HEK293 (cell line): ENCODE data around the gene NEURL1.

ENCODE experiments used
- CTCF ChIA-PET: fragments of 350-600 bp; formaldehyde crosslinking; extraction: SDS; loops from one replicate; lab custom pipeline; 2021; ENCODE audit warnings: antibody characterized with exemption; lab: Yijun Ruan, JAX
- POLR2A ChIA-PET: fragments of 300-600 bp; formaldehyde crosslinking; extraction: SDS; loops from one replicate; lab custom pipeline; 2020; ENCODE audit warnings: antibody characterized with exemption, inconsistent platforms; lab: Yijun Ruan, JAX
- H3K27ac ChIP-seq: fragments of 200-500 bp; sonication (Bioruptor generic); 2 replicates; pipeline ENCODE4 v1.5.1; 2014; ENCODE audit warnings: low read depth, low read length, control low read depth, inconsistent platforms; ENCODE audit errors: extremely low read depth
- H3K36me3 ChIP-seq, 2 experiments: fragments of 200-500 bp in 1 of 2; sonication (Bioruptor generic) in 1 of 2; 1 replicate in 1 of 2; 2 replicates in 1 of 2; pipeline ENCODE4 v1.5.1; 2014 to 2017; ENCODE audit warnings: inconsistent platforms in 2 of 2, low read length in 2 of 2; ENCODE audit not compliant: control insufficient read depth in 2 of 2, insufficient read depth in 1 of 2
- H3K4me1 ChIP-seq: fragments of 200-500 bp; sonication (Bioruptor generic); 2 replicates; pipeline ENCODE4 v1.5.1; 2014; ENCODE audit warnings: mild to moderate bottlenecking, low read length, inconsistent platforms; ENCODE audit not compliant: control insufficient read depth, insufficient read depth
- H3K4me3 ChIP-seq: 2 replicates; pipeline ENCODE4 v1.5.1; 2011; ENCODE audit warnings: low read depth, mild to moderate bottlenecking, control low read depth, low read length, moderate library complexity
- H3K9me3 ChIP-seq: fragments of 200-500 bp; sonication (Bioruptor generic); 2 replicates; pipeline ENCODE4 v1.5.1; 2014; ENCODE audit warnings: low read depth, low read length, inconsistent platforms; ENCODE audit not compliant: control insufficient read depth, insufficient read depth
- ATF2 ChIP-seq: fragments of 450-650 bp; formaldehyde crosslinking; IDR thresholded peaks from 2 replicates; pipeline ENCODE4 v1.5.1; 2016; ENCODE audit warnings: missing biosample characterization, missing genetic modification characterization, low read depth
- HOXD13 ChIP-seq: sonication (generic); formaldehyde crosslinking; IDR thresholded peaks from 2 replicates; pipeline ENCODE4 v1.8.0; 2022; ENCODE audit warnings: missing genetic modification reagents, borderline replicate concordance
- KLF16 ChIP-seq: fragments of 450-650 bp; formaldehyde crosslinking; IDR thresholded peaks from 2 replicates; pipeline ENCODE4 v1.5.1; 2017; ENCODE audit warnings: missing biosample characterization, missing genetic modification characterization
- PRDM4 ChIP-seq: fragments of 450-650 bp; formaldehyde crosslinking; IDR thresholded peaks from 2 replicates; pipeline ENCODE4 v1.5.1; 2017; ENCODE audit warnings: missing biosample characterization, missing genetic modification characterization
- ZBTB26 ChIP-seq: fragments of 450-650 bp; formaldehyde crosslinking; optimal IDR thresholded peaks from 2 replicates; pipeline ENCODE3; 2016; ENCODE audit warnings: missing biosample characterization, mild to moderate bottlenecking, missing genetic modification characterization
- ZFHX2 ChIP-seq: fragments of 450-650 bp; formaldehyde crosslinking; conservative IDR thresholded peaks from 2 replicates; pipeline ENCODE4 v1.5.1; 2016; ENCODE audit warnings: missing biosample characterization, missing genetic modification characterization
- ZFP3 ChIP-seq: fragments of 450-650 bp; formaldehyde crosslinking; IDR thresholded peaks from 2 replicates; pipeline ENCODE4 v1.5.1; 2016; ENCODE audit warnings: low read depth, missing biosample characterization, missing genetic modification characterization
- ZNF133 ChIP-seq: fragments of 450-650 bp; formaldehyde crosslinking; IDR thresholded peaks from 2 replicates; pipeline ENCODE4 v1.5.1; 2016; ENCODE audit warnings: missing biosample characterization, missing genetic modification characterization
- ZNF18 ChIP-seq: fragments of 450-650 bp; formaldehyde crosslinking; IDR thresholded peaks from 2 replicates; pipeline ENCODE4 v1.5.1; 2016; ENCODE audit warnings: missing biosample characterization, missing genetic modification characterization
- ZNF214 ChIP-seq: fragments of 450-650 bp; formaldehyde crosslinking; IDR thresholded peaks from 2 replicates; pipeline ENCODE4 v1.5.1; 2017; ENCODE audit warnings: missing biosample characterization, mild to moderate bottlenecking, missing genetic modification characterization, borderline replicate concordance
- ZNF23 ChIP-seq: fragments of 450-650 bp; formaldehyde crosslinking; IDR thresholded peaks from 2 replicates; pipeline ENCODE4 v1.5.1; 2016; ENCODE audit warnings: missing biosample characterization, missing genetic modification characterization, borderline replicate concordance
- ZNF274 ChIP-seq, 2 experiments: fragments of 200-500 bp in 1 of 2; fragments of 450-650 bp in 1 of 2; sonication (Bioruptor generic) in 1 of 2; formaldehyde crosslinking in 1 of 2; IDR thresholded peaks; 2 replicates each; pipeline versions ENCODE4 v1.5.1 to v1.6.1; 2014 to 2016; ENCODE audit warnings: borderline replicate concordance in 1 of 2, inconsistent platforms in 1 of 2, low read length in 1 of 2, missing biosample characterization in 1 of 2, missing genetic modification characterization in 1 of 2
- ZNF501 ChIP-seq: fragments of 450-650 bp; formaldehyde crosslinking; IDR thresholded peaks from 2 replicates; pipeline ENCODE4 v1.5.1; 2016; ENCODE audit warnings: missing biosample characterization, missing genetic modification characterization
- ZNF510 ChIP-seq: fragments of 450-650 bp; formaldehyde crosslinking; IDR thresholded peaks from 2 replicates; pipeline ENCODE4 v1.5.1; 2018; ENCODE audit warnings: mild to moderate bottlenecking, missing genetic modification characterization, missing biosample characterization; ENCODE audit not compliant: insufficient replicate concordance
- ZNF518A ChIP-seq: fragments of 450-650 bp; formaldehyde crosslinking; conservative IDR thresholded peaks from 2 replicates; pipeline ENCODE4 v1.5.1; 2016; ENCODE audit warnings: low read depth, missing biosample characterization, missing genetic modification characterization
- ZNF558 ChIP-seq: fragments of 450-650 bp; formaldehyde crosslinking; IDR thresholded peaks from 2 replicates; pipeline ENCODE4 v1.5.1; 2016; ENCODE audit warnings: missing biosample characterization, missing genetic modification characterization
- ZNF624 ChIP-seq: fragments of 450-650 bp; formaldehyde crosslinking; IDR thresholded peaks from 2 replicates; pipeline ENCODE4 v1.5.1; 2017; ENCODE audit warnings: missing biosample characterization, missing genetic modification characterization
- ZNF791 ChIP-seq: fragments of 450-650 bp; formaldehyde crosslinking; IDR thresholded peaks from 2 replicates; pipeline ENCODE4 v1.5.1; 2016; ENCODE audit warnings: missing biosample characterization, missing genetic modification characterization

The NEURL1 gene

GRCh38 chr10:103568505-103568904, 75.0 kb downstream of the NEURL1 start (continued):
- no peak for TF ChIP-seq ATF2

GRCh38 chr10:103569896-103570295, 76.4 kb downstream of the NEURL1 start:
- TF ChIP-seq ZNF274 (IDR thresholded peaks at IDR 0.05; ENCODE audit: low read length), result no peak
- TF ChIP-seq ZNF274 (tag by site-specific recombination; IDR thresholded peaks at IDR 0.05; ENCODE audit: borderline replicate concordance), result no peak
- no peak for TF ChIP-seq HOXD13 (CRISPR knock-in tag)
- TF ChIP-seq ZNF501, result no peak
- no peak for TF ChIP-seq ZNF518A (tag by site-specific recombination)
- no peak for TF ChIP-seq ZNF791 (tag by site-specific recombination)
- TF ChIP-seq ZNF558 (tag by site-specific recombination), result no peak
- no peak for TF ChIP-seq ZNF23 (tag by site-specific recombination)
- TF ChIP-seq ZNF214 (tag by site-specific recombination), result no peak
- TF ChIP-seq ZFP3, result no peak
- no peak for TF ChIP-seq ZNF510 (tag by site-specific recombination)
- TF ChIP-seq KLF16 (tag by site-specific recombination), result no peak
- no peak for TF ChIP-seq ZNF18 (tag by site-specific recombination)
- TF ChIP-seq ZNF624 (tag by site-specific recombination), result no peak
- no peak for TF ChIP-seq ZFHX2 (tag by site-specific recombination)
- TF ChIP-seq ZBTB26 (tag by site-specific recombination), result no peak
- no peak for TF ChIP-seq ZNF133 (tag by site-specific recombination)
- TF ChIP-seq PRDM4 (tag by site-specific recombination), result no peak
- H3K36me3 ChIP-seq, result no peaks in the 10 kb centered on the region
- CTCF ChIA-PET, result interaction anchor here (0.6 to 1.7 kb wide), 4 partner anchors 29 to 604 kb away, joined by 3 to 4 read pairs (median 4); no protein-coding TSS in a partner anchor
- no peaks in the 10 kb centered on the region for H3K9me3 ChIP-seq
- H3K4me1 ChIP-seq, result no peaks in the 10 kb centered on the region
- no peak overlapping the region for H3K4me3 ChIP-seq
- POLR2A ChIA-PET, result no interaction called here
- H3K27ac ChIP-seq, result no peak overlapping the region
